H9 (cell line): ENCODE results near the gene IGLON5. TPM values are rescaled to one million over a fixed set of nuclear protein-coding genes. Genes with fewer than 3 reads are reported as not detected.

Experiments used
- DNase-seq: peaks from one replicate; pipeline ENCODE4 v3.0.0-alpha.2; 2017
- H2AFZ ChIP-seq: one replicate; pipeline ENCODE4 v1.6.1; 2013; ENCODE audit warnings: mild to moderate bottlenecking, low read length, control low read depth, moderate library complexity
- H2AK5ac ChIP-seq: 2 replicates; pipeline ENCODE4 v1.6.1; 2013; ENCODE audit warnings: low read length, control low read depth, mixed read lengths; ENCODE audit not compliant: insufficient read length
- H2BK120ac ChIP-seq: one replicate; pipeline ENCODE4 v1.6.1; 2013; ENCODE audit warnings: low read depth, mild to moderate bottlenecking, low read length, control low read depth, inconsistent platforms; ENCODE audit not compliant: poor library complexity, severe bottlenecking
- H2BK12ac ChIP-seq: 2 replicates; pipeline ENCODE4 v1.6.1; 2013; ENCODE audit warnings: low read length, control low read depth, mixed read lengths, low read depth; ENCODE audit not compliant: insufficient read length
- H2BK15ac ChIP-seq: 2 replicates; pipeline ENCODE4 v1.6.1; 2013; ENCODE audit warnings: low read depth, low read length, control low read depth
- H2BK20ac ChIP-seq: one replicate; pipeline ENCODE4 v1.6.1; 2013; ENCODE audit warnings: low read depth, mild to moderate bottlenecking, low read length, control low read depth, inconsistent platforms; ENCODE audit not compliant: poor library complexity, severe bottlenecking
- H2BK5ac ChIP-seq: 2 replicates; pipeline ENCODE4 v1.6.1; 2013; ENCODE audit warnings: low read length, control low read depth, mixed read lengths; ENCODE audit not compliant: insufficient read length
- H3K14ac ChIP-seq: 2 replicates; pipeline ENCODE4 v1.6.1; 2013; ENCODE audit warnings: low read length, control low read depth; ENCODE audit not compliant: insufficient read depth
- H3K18ac ChIP-seq: 2 replicates; pipeline ENCODE4 v1.6.1; 2013; ENCODE audit warnings: low read depth, mild to moderate bottlenecking, mixed read lengths, low read length, control low read depth; ENCODE audit not compliant: insufficient read length
- H3K23ac ChIP-seq: 2 replicates; pipeline ENCODE4 v1.6.1; 2013; ENCODE audit warnings: low read length, control low read depth, mixed read lengths, low read depth; ENCODE audit not compliant: insufficient read length
- H3K23me2 ChIP-seq: 2 replicates; pipeline ENCODE4 v1.6.1; 2013; ENCODE audit warnings: low read depth, mild to moderate bottlenecking, mixed read lengths, low read length, control low read depth; ENCODE audit not compliant: insufficient read length, poor library complexity, severe bottlenecking
- H3K27ac ChIP-seq: 2 replicates; pipeline ENCODE4 v1.5.1; 2013; ENCODE audit warnings: low read length, control low read depth, mixed read lengths, low read depth; ENCODE audit not compliant: insufficient read length
- H3K27me3 ChIP-seq: 2 replicates; pipeline ENCODE4 v1.6.1; 2013; ENCODE audit warnings: low read length, control low read depth, inconsistent platforms; ENCODE audit not compliant: insufficient read depth
- H3K4ac ChIP-seq: 2 replicates; pipeline ENCODE4 v1.6.1; 2013; ENCODE audit warnings: low read depth, mild to moderate bottlenecking, control low read depth, inconsistent platforms, low read length, moderate library complexity
- H3K4me1 ChIP-seq: 2 replicates; pipeline ENCODE4 v1.6.1; 2013; ENCODE audit warnings: low read length, control low read depth, inconsistent platforms; ENCODE audit not compliant: insufficient read depth
- H3K4me2 ChIP-seq: 2 replicates; pipeline ENCODE4 v1.6.1; 2013; ENCODE audit warnings: low read length, control low read depth, mixed read lengths; ENCODE audit not compliant: insufficient read length, insufficient read depth
- H3K56ac ChIP-seq: 2 replicates; pipeline ENCODE4 v1.6.1; 2013; ENCODE audit warnings: low read depth, mild to moderate bottlenecking, mixed read lengths, low read length, control low read depth; ENCODE audit not compliant: insufficient read length
- H3K79me1 ChIP-seq: 2 replicates; pipeline ENCODE4 v1.6.1; 2013; ENCODE audit warnings: low read depth, mild to moderate bottlenecking, moderate library complexity, low read length, control low read depth, inconsistent platforms; ENCODE audit not compliant: insufficient read depth, poor library complexity, severe bottlenecking
- H3K79me2 ChIP-seq: 2 replicates; pipeline ENCODE4 v1.6.1; 2013; ENCODE audit warnings: low read length, control low read depth, inconsistent platforms; ENCODE audit not compliant: insufficient read depth
- H3K9ac ChIP-seq: 2 replicates; pipeline ENCODE4 v1.6.1; 2013; ENCODE audit warnings: low read length, control low read depth, mixed read lengths; ENCODE audit not compliant: insufficient read length; ENCODE audit errors: extremely low read depth
- H3K9me3 ChIP-seq: one replicate; pipeline ENCODE4 v1.6.1; 2013; ENCODE audit warnings: low read depth, low read length, inconsistent platforms; ENCODE audit not compliant: control insufficient read depth
- H3T11ph ChIP-seq: one replicate; pipeline ENCODE4 v1.6.1; 2013; ENCODE audit warnings: mild to moderate bottlenecking, low read length, control low read depth, inconsistent platforms
- H4K20me1 ChIP-seq: one replicate; pipeline ENCODE4 v1.6.1; 2013; ENCODE audit not compliant: control insufficient read depth, insufficient read length, insufficient read depth
- H4K5ac ChIP-seq: 2 replicates; pipeline ENCODE4 v1.6.1; 2013; ENCODE audit warnings: low read depth, mild to moderate bottlenecking, mixed read lengths, low read length, control low read depth; ENCODE audit not compliant: insufficient read length
- H4K8ac ChIP-seq: replicated peaks from 2 replicates; pipeline ENCODE4 v1.6.1; 2013; ENCODE audit warnings: low read length, control low read depth, mixed read lengths, low read depth; ENCODE audit not compliant: insufficient read length
- H4K91ac ChIP-seq: 2 replicates; pipeline ENCODE4 v1.6.1; 2013; ENCODE audit warnings: low read depth, mild to moderate bottlenecking, moderate library complexity, mixed read lengths, low read length, control low read depth; ENCODE audit not compliant: insufficient read length
- H3K27ac Mint-ChIP-seq, 3 experiments: 2 replicates in 2 of 3; 3 replicates in 1 of 3; pipeline ENCODE4 v1.8.0; 2020 to 2021; ENCODE audit warnings: mixed read lengths in 3 of 3, mild to moderate bottlenecking in 1 of 3, moderate library complexity in 1 of 3
- H3K27me3 Mint-ChIP-seq: 2 replicates; pipeline ENCODE4 v1.8.0; 2021; ENCODE audit warnings: low read depth, mild to moderate bottlenecking, moderate library complexity, mixed read lengths
- H3K36me3 Mint-ChIP-seq, 3 experiments: 2 replicates in 2 of 3; 3 replicates in 1 of 3; pipeline ENCODE4 v1.8.0; 2020 to 2021; ENCODE audit warnings: low read depth in 3 of 3, mixed read lengths in 3 of 3; ENCODE audit not compliant: insufficient read depth in 1 of 3
- H3K4me1 Mint-ChIP-seq, 2 experiments: 2 replicates each; pipeline ENCODE4 v1.8.0; 2020; ENCODE audit warnings: mixed read lengths in 2 of 2
- H3K4me3 Mint-ChIP-seq, 2 experiments: 2 replicates in 1 of 2; 3 replicates in 1 of 2; pipeline ENCODE4 v1.8.0; 2020 to 2021; ENCODE audit warnings: mild to moderate bottlenecking in 2 of 2, mixed read lengths in 2 of 2, moderate library complexity in 1 of 2
- H3K9me3 Mint-ChIP-seq, 2 experiments: 2 replicates in 1 of 2; 3 replicates in 1 of 2; pipeline ENCODE4 v1.8.0; 2020; ENCODE audit warnings: mild to moderate bottlenecking in 2 of 2, mixed read lengths in 2 of 2, moderate library complexity in 1 of 2
- CTCF ChIP-seq: fragments of 200-600 bp; sonication (generic); conservative IDR thresholded peaks from 3 replicates; pipeline ENCODE4 v1.8.0; 2021; ENCODE audit warnings: antibody characterized with exemption, mild to moderate bottlenecking
- WGBS: extraction: QIAGEN DNeasy Blood & Tissue Kit; methylation state at CpG from one replicate; pipeline ENCODE4 v1.1.7; 2013; ENCODE audit warnings: missing lambda C conversion rate, low lambda C conversion rate, mixed read lengths; ENCODE audit not compliant: insufficient read length; ENCODE audit errors: extremely low coverage; 5-methylcytosine and 5-hydroxymethylcytosine counted together
- total RNA-seq: library from RNA; stranded (reverse); gene quantifications from 2 replicates; pipeline ENCODE4 v1.2.1, GENCODE V29; 2021

Gene IGLON5
- total RNA-seq, 1 experiment from 2014 or later, result 41.4 TPM

- no CpG with 5 or more reads among the region's 36 CpGs for WGBS
Observed at GRCh38 chr19:51326216-51327065, 15.0 kb downstream of the IGLON5 start.

More at GRCh38 chr19:51326216-51327065, 15.0 kb downstream of the IGLON5 start:
- no peak overlapping the region for H2AFZ ChIP-seq
- no peak overlapping the region for H2BK12ac ChIP-seq
- H2BK5ac ChIP-seq, result no peak overlapping the region
- no peak overlapping the region for H2AK5ac ChIP-seq
- no peak for TF ChIP-seq CTCF
- Mint-ChIP-seq H3K27ac (no peak overlapping the region), H3K9me3 (no peaks in the 10 kb centered on the region), H3K27me3 (peaks cover 5% of the 10 kb centered on the region), H3K4me1 (peaks cover 4 to 13% of the 10 kb centered on the region in 2 experiments), H3K36me3 (peaks cover 23 to 37% (median 27%) of the 10 kb centered on the region in 3 experiments), H3K4me3 (no peak overlapping the region)
- no peak overlapping the region for H3K4ac ChIP-seq
- no peak overlapping the region for H4K91ac ChIP-seq
- peaks cover 8% of the 10 kb centered on the region for H3K23me2 ChIP-seq
- H2BK20ac ChIP-seq, result no peak overlapping the region
- no peaks in the 10 kb centered on the region for H3K4me1 ChIP-seq
- no peak overlapping the region for H2BK120ac ChIP-seq
- H3K27ac ChIP-seq, result no peak overlapping the region
- no peak overlapping the region for H3K56ac ChIP-seq
- no peak overlapping the region for H4K8ac ChIP-seq
- H2BK15ac ChIP-seq, result no peak overlapping the region
- no peaks in the 10 kb centered on the region for H3K79me1 ChIP-seq
- no peak overlapping the region for H3K9ac ChIP-seq
- no peaks in the 10 kb centered on the region for H3K79me2 ChIP-seq
- no peak for DNase-seq
- no peak overlapping the region for H3K14ac ChIP-seq
- H3K27me3 ChIP-seq, result no peaks in the 10 kb centered on the region
- no peak overlapping the region for H3T11ph ChIP-seq
- no peak overlapping the region for H3K23ac ChIP-seq
- H3K4me2 ChIP-seq, result no peak overlapping the region
- no peak overlapping the region for H4K5ac ChIP-seq
- no peaks in the 10 kb centered on the region for H4K20me1 ChIP-seq
- no peak overlapping the region for H3K18ac ChIP-seq
- H3K9me3 ChIP-seq, result peaks cover 5% of the 10 kb centered on the region
